Neuronal stem cell (in vitro differentiated cells): ENCODE data around the gene MSANTD1.

Experiments used
- DNase-seq: peaks from one replicate; pipeline ENCODE4 v3.0.0-alpha.2; 2013; ENCODE audit warnings: low spot score
- H2AFZ ChIP-seq: one replicate; pipeline ENCODE4 v1.6.1; 2013; ENCODE audit warnings: mild to moderate bottlenecking, low read length, inconsistent platforms
- H2AK5ac ChIP-seq: 2 replicates; pipeline ENCODE4 v1.6.1; 2013; ENCODE audit warnings: low read depth, mild to moderate bottlenecking, inconsistent platforms, low read length, moderate library complexity, mixed read lengths
- H2BK120ac ChIP-seq: 2 replicates; pipeline ENCODE4 v1.6.1; 2013; ENCODE audit warnings: low read depth, mild to moderate bottlenecking, inconsistent platforms, low read length, moderate library complexity, mixed read lengths
- H2BK12ac ChIP-seq: one replicate; pipeline ENCODE4 v1.6.1; 2013; ENCODE audit warnings: low read length, inconsistent platforms
- H2BK15ac ChIP-seq: 2 replicates; pipeline ENCODE4 v1.6.1; 2013; ENCODE audit warnings: mild to moderate bottlenecking, low read length, inconsistent platforms, mixed read lengths
- H2BK5ac ChIP-seq: one replicate; pipeline ENCODE4 v1.6.1; 2013; ENCODE audit warnings: inconsistent platforms, mild to moderate bottlenecking, low read length, moderate library complexity
- H3K14ac ChIP-seq: one replicate; pipeline ENCODE4 v1.6.1; 2013; ENCODE audit warnings: low read length, inconsistent platforms
- H3K18ac ChIP-seq: 2 replicates; pipeline ENCODE4 v1.6.1; 2013; ENCODE audit warnings: low read length, inconsistent platforms
- H3K23ac ChIP-seq: 2 replicates; pipeline ENCODE4 v1.6.1; 2013; ENCODE audit warnings: low read depth, mild to moderate bottlenecking, mixed read lengths, low read length, inconsistent platforms; ENCODE audit not compliant: poor library complexity
- H3K27ac ChIP-seq: replicated peaks from 3 replicates; pipeline ENCODE4 v1.5.1; 2013; ENCODE audit warnings: low read length, inconsistent platforms
- H3K27me3 ChIP-seq, 3 experiments: 2 replicates each; pipeline ENCODE4 v1.6.1; 2013; ENCODE audit warnings: low read length in 3 of 3, mild to moderate bottlenecking in 2 of 3, inconsistent platforms in 1 of 3, low read depth in 1 of 3, mixed read lengths in 1 of 3, moderate library complexity in 1 of 3; ENCODE audit not compliant: control insufficient read depth in 3 of 3, insufficient read depth in 3 of 3
- H3K36me3 ChIP-seq, 2 donors: replicated peaks in 1 of 2; 2 replicates each; pipeline ENCODE4 v1.6.1; 2013; ENCODE audit warnings: low read length in 2 of 2; ENCODE audit not compliant: control insufficient read depth in 2 of 2, insufficient read depth in 2 of 2
- H3K4ac ChIP-seq: 2 replicates; pipeline ENCODE4 v1.6.1; 2013; ENCODE audit warnings: inconsistent platforms, mild to moderate bottlenecking, low read length, moderate library complexity
- H3K4me1 ChIP-seq, 2 donors: 1 replicate in 1 of 2; 2 replicates in 1 of 2; pipeline ENCODE4 v1.6.1; 2013; ENCODE audit warnings: low read length in 2 of 2, low read depth in 1 of 2; ENCODE audit not compliant: control insufficient read depth in 2 of 2, insufficient read depth in 1 of 2
- H3K4me2 ChIP-seq: one replicate; pipeline ENCODE4 v1.6.1; 2013; ENCODE audit warnings: mild to moderate bottlenecking, low read length, inconsistent platforms; ENCODE audit not compliant: insufficient read depth, poor library complexity, severe bottlenecking
- H3K4me3 ChIP-seq, 2 donors: 2 replicates each; pipeline ENCODE4 v1.5.1; 2013; ENCODE audit warnings: low read length in 2 of 2, mild to moderate bottlenecking in 2 of 2, inconsistent platforms in 1 of 2, moderate library complexity in 1 of 2
- H3K79me1 ChIP-seq: one replicate; pipeline ENCODE4 v1.6.1; 2013; ENCODE audit warnings: low read depth, mild to moderate bottlenecking, inconsistent platforms, low read length, moderate library complexity
- H3K9ac ChIP-seq: one replicate; pipeline ENCODE4 v1.6.1; 2013; ENCODE audit warnings: mild to moderate bottlenecking, low read depth, low read length, inconsistent platforms; ENCODE audit not compliant: poor library complexity
- H3K9me3 ChIP-seq, 2 donors: replicated peaks in 1 of 2; 2 replicates each; pipeline versions ENCODE3 to v1.6.1; 2013; ENCODE audit warnings: low read length in 2 of 2, mild to moderate bottlenecking in 2 of 2, inconsistent platforms in 1 of 2, low read depth in 1 of 2, mixed read lengths in 1 of 2, moderate library complexity in 1 of 2; ENCODE audit not compliant: control insufficient read depth in 2 of 2, insufficient read depth in 1 of 2
- H4K8ac ChIP-seq: one replicate; pipeline ENCODE4 v1.6.1; 2013; ENCODE audit warnings: low read depth, mild to moderate bottlenecking, inconsistent platforms, low read length, moderate library complexity
- H4K91ac ChIP-seq: one replicate; pipeline ENCODE4 v1.6.1; 2013; ENCODE audit warnings: low read length, low read depth, mild to moderate bottlenecking, inconsistent platforms; ENCODE audit not compliant: poor library complexity
- WGBS, 2 donors: extraction: QIAGEN DNeasy Blood & Tissue Kit; methylation state at CpG; one replicate each; pipeline ENCODE4 v1.1.7; 2013; ENCODE audit warnings: missing lambda C conversion rate in 2 of 2, mixed read lengths in 1 of 2; ENCODE audit not compliant: insufficient read length in 2 of 2, insufficient replicate concordance in 1 of 2; ENCODE audit errors: extremely low coverage in 2 of 2; 5-methylcytosine and 5-hydroxymethylcytosine counted together

Gene MSANTD1

GRCh38 chr4:3254302-3255131 is 5.6 kb downstream of the MSANTD1 start:
- no peak overlapping the region for H4K91ac ChIP-seq
- no peak overlapping the region for H2BK120ac ChIP-seq
- H3K27me3 ChIP-seq = no peaks in the 10 kb centered on the region
- H3K27ac ChIP-seq = no peak overlapping the region
- H4K8ac ChIP-seq = no peak overlapping the region
- H3K23ac ChIP-seq = peak overlapping the region; percentile 43
- DNase-seq = peak; percentile 9
- H3K4ac ChIP-seq = no peak overlapping the region
- H2BK12ac ChIP-seq = peak overlapping the region; percentile 58
- H2AFZ ChIP-seq = peak overlapping the region; percentile 43
- no peak overlapping the region for H3K4me3 ChIP-seq
- H3K18ac ChIP-seq = peak overlapping the region; percentile 78
- no peak overlapping the region for H2BK15ac ChIP-seq
- H2AK5ac ChIP-seq = peak overlapping the region; percentile 63
- H3K79me1 ChIP-seq = no peaks in the 10 kb centered on the region
- H3K4me1 ChIP-seq = peaks cover 6 to 8% of the 10 kb centered on the region in 2 donors
- peak overlapping the region; percentile 8 for H3K14ac ChIP-seq
- no CpG with 5 or more reads among the region's 14 CpGs for WGBS, 2 donors
- peak overlapping the region; percentile 93 for H2BK5ac ChIP-seq
- H3K36me3 ChIP-seq = no peaks in the 10 kb centered on the region
- peak overlapping the region; percentile 11 for H3K4me2 ChIP-seq
- no peaks in the 10 kb centered on the region for H3K9me3 ChIP-seq
- peak overlapping the region; percentile 67 for H3K9ac ChIP-seq

DNA sequence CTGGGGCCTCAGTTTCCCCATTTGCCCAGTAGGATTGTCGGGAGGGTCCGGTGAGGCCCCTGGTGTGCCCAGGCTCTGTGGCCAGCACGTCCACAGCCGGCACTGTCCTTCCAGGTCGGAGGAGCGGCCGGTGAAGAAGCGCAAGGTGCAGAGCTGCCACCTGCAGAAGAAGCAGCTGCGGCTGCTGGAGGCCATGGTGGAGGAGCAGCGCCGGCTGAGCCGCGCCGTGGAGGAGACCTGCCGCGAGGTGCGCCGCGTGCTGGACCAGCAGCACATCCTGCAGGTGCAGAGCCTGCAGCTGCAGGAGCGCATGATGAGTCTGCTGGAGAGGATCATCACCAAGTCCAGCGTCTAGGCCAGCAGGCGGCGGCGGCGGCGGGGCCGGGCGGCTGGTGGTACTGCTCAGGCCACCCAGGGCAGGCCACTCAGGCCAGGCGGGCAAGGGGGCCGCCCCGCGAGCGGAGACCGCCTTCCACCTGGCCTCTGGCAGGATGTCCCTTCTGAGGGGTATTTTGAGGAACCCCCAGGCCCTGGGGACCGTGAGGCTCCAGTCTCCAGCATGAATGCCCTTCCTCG is 6.7 kb downstream of the MSANTD1 start:
- Histone ChIP-seq H2BK120ac (peak overlapping the region; percentile 47), H3K4ac (peak overlapping the region; percentile 53), H3K18ac (peak overlapping the region; percentile 57), H3K14ac (peak overlapping the region; percentile 56), H3K79me1 (no peaks in the 10 kb centered on the region), H3K4me3 (no peak overlapping the region), H2BK12ac (peak overlapping the region; percentile 84), H3K9ac (no peak overlapping the region), H3K27me3 (no peaks in the 10 kb centered on the region), H4K8ac (no peak overlapping the region), H2AK5ac (no peak overlapping the region), H3K36me3 (no peaks in the 10 kb centered on the region), H3K4me1 (peaks cover 6 to 8% of the 10 kb centered on the region in 2 donors), H3K4me2 (no peak overlapping the region), H2BK15ac (peak overlapping the region; percentile 75), H2AFZ (no peak overlapping the region), H2BK5ac (no peak overlapping the region), H3K23ac (no peak overlapping the region), H4K91ac (no peak overlapping the region), H3K9me3 (no peaks in the 10 kb centered on the region), H3K27ac (no peak overlapping the region)
- no CpG with 5 or more reads among the region's 36 CpGs for WGBS, 2 donors
- no peak for DNase-seq

DNA sequence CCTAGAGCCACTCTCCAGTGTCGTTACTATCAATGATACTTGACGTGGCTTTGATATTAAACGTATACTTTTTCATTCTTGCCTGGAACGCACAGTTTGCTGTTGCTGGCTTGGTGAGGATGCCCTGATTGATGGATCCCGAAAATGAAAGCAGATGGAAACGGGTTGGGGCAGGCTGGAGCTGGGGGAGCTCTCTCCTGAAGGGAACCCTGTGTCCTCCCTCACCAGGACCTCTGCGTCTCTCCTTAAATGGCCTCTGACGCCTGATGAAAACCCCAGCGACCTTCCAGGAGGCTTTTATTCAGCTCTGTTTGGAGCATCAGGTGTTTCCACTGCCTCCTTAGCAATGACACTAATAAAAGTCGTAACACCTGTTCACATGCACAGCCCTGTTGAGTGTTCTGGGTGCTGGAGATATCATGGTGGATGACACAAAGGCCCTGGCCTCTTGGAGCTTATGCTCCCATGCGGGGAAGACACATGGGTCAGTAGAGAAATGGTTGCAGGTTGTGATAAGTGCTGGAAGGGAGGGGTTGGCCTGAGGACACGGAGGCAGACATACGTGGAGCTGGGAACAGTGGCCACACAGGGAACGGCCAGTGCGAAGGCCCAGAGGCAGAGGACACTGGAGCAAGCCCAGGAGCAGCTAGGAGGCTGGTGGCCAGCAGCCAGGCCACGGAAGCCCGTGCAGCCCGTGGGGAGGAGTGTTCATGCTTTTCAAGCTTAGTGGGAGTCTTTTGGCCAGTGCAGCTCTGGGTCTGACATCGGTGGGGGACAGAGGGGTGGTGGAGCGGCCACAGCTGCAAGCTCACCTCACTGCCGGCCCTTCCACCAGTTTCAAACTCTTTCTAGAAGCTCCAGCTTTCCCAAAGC is 7.5 kb downstream of the MSANTD1 start:
- Histone ChIP-seq H3K18ac (peak overlapping the region; percentile 48), H2BK12ac (no peak overlapping the region), H4K8ac (peak overlapping the region; percentile 65), H2BK15ac (peak overlapping the region; percentile 67), H3K4me2 (no peak overlapping the region), H3K4me1 (peaks cover 6 to 8% of the 10 kb centered on the region in 2 donors), H2AK5ac (no peak overlapping the region), H3K79me1 (no peaks in the 10 kb centered on the region), H3K14ac (no peak overlapping the region), H3K9ac (no peak overlapping the region), H2BK5ac (peak overlapping the region; percentile 53), H4K91ac (no peak overlapping the region), H3K27me3 (no peaks in the 10 kb centered on the region), H3K9me3 (no peaks in the 10 kb centered on the region), H2BK120ac (no peak overlapping the region), H3K4ac (no peak overlapping the region), H3K4me3 (no peak overlapping the region), H2AFZ (no peak overlapping the region), H3K27ac (no peak overlapping the region), H3K36me3 (no peaks in the 10 kb centered on the region), H3K23ac (no peak overlapping the region)
- WGBS, 2 donors = no CpG with 5 or more reads among the region's 21 CpGs
- no peak for DNase-seq
